ENCODE data around the gene USP10. TPM values are rescaled to one million over a fixed set of nuclear protein-coding genes. Genes with fewer than 3 reads are reported as not detected.

USP10 gene
- total RNA-seq, 4 donors from 2014 or later: 44.6 to 89.6 (median 55.9) TPM

DNA sequence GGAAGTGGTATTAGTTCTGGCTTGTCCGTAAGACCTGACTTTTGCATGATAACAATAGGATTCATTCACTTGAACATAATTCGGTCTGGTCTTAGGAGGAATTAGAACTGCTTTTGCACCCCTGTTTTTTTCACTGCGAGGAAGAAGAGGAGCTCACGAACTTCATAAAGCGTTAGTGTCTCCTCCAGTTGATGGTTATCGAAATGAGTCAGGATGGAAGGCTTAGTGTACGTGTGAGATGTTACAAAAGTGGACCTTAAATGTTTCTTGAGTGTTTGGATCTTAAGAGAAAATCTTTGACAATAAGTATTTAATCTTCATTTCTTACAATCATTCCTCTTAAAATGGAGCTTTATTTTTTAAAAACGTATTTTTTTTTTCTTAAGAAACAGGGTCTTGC is 52.8 kb downstream of the USP10 start:
- ATAC-seq (ENCODE audit: low FRiP score): no peak
- TF ChIP-seq, protein P1, sequence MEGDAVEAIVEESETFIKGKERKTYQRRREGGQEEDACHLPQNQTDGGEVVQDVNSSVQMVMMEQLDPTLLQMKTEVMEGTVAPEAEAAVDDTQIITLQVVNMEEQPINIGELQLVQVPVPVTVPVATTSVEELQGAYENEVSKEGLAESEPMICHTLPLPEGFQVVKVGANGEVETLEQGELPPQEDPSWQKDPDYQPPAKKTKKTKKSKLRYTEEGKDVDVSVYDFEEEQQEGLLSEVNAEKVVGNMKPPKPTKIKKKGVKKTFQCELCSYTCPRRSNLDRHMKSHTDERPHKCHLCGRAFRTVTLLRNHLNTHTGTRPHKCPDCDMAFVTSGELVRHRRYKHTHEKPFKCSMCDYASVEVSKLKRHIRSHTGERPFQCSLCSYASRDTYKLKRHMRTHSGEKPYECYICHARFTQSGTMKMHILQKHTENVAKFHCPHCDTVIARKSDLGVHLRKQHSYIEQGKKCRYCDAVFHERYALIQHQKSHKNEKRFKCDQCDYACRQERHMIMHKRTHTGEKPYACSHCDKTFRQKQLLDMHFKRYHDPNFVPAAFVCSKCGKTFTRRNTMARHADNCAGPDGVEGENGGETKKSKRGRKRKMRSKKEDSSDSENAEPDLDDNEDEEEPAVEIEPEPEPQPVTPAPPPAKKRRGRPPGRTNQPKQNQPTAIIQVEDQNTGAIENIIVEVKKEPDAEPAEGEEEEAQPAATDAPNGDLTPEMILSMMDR (IDR thresholded peaks at IDR 0.05): no peak
- no peak for DNase-seq (ENCODE audit: low spot score)

DNA sequence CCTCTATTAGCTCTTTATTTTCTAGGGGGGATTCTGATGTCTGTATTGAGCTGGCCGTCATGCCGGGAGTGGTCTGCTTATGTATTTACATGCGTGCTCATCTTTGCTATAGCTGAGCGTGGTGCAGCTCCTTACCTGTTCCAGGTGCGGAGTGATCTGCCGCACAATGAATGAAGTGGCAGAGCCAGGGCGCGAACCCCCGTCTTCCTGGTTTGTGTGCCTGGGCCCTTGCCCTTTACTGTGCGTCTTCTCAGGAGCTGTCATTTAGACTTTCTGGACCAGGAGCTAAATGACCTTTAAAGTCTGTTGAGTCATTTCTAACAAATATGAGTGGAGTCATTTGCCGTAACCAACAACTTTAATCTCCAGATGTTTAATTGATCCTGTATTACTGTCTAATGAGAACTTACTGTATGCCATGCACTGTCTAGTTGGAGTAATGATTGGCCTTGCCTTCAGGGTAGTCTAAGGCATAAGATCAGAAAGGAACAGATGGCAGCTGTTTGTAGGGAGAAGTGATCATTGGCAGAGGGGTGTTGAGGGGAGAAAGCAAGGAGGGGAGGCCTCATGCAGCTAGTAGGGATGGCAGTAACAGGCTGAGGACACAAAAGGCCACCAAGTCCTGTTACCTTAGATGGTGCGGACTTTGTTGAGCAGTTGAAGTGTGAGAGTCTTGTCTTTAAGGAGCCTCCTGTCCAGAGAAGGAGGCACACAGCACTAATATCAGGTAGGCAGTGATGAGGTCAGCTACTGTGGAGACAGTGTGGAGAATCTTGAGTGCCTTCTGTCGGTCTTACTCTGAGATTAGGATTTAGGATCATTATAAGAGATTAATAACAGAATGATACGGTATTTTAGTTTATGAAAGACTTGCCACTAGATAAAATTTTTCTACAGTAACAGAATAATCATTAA is 53.9 kb downstream of the USP10 start:
- DNase-seq (ENCODE audit: low spot score) (no peak), ATAC-seq (ENCODE audit: low FRiP score) (no peak)
- TF ChIP-seq, protein P1 (IDR thresholded peaks at IDR 0.05): no peak

DNA sequence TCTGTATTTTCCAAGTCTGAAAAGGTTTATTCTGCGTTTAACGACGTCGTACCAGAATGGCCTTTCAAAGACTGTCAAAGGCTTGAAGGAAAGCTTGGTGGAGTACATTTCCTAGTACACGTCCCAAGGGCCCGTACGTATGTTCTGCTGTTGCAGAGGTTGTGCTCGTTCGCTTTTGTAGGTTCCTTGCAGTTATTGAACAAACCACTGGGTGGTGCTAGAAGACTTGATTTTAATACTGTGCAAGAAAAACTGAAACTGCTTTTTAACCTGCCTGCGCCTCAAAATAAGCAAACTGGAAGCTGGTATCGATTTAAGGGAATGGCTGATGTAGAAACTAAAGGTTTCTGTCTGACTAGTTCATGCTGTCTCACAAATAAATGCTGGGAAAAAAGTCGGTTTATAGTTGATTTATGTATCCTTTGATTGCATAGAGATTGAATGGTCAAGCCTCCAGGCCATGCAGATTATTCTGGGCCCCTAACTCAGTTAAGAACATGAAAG is 54.6 kb downstream of the USP10 start:
- ATAC-seq (ENCODE audit: low FRiP score) (peak; percentile 50), DNase-seq (ENCODE audit: low spot score) (no peak)
- TF ChIP-seq, protein P1 (IDR thresholded peaks at IDR 0.05): peak in 2 of 3 donors; percentile 34 to 37

DNA sequence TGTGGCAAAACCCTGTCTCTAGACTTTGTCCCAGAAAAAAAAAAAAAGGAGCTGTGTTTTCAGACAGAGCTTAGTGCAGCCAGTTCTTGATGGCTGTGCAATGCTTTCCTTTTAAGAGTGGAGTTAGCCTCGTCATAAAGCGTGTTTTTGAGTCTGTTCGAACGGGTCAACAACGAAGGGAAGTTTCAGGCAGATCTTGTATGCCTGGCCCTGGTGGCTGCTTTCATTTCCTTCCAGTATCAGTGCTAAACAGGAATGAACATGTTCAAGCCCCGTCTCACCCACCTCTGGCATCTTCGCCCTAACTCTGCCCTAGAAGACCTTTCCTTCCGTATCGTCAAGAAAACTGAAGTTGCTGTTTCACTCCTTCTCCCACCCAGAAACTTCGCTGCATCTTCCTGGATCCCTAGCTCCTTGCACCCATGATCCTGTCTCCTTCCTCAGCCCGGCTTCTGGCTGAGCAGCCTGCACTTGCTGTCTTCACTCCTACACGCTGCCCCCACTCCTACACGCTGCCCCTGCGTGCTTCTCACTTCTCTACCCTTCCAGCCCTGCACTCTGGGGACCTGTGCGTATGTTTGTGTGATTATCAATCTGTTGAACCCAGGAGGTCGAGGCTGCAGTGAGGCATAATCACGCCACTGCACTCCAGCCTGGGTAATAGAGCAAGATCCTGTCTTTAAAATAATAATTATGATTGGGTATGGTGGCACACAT is 55.3 kb downstream of the USP10 start:
- DNase-seq (ENCODE audit: low spot score) (no peak), ATAC-seq (ENCODE audit: low FRiP score) (no peak)
- TF ChIP-seq, protein P1 (IDR thresholded peaks at IDR 0.05): no peak

DNA sequence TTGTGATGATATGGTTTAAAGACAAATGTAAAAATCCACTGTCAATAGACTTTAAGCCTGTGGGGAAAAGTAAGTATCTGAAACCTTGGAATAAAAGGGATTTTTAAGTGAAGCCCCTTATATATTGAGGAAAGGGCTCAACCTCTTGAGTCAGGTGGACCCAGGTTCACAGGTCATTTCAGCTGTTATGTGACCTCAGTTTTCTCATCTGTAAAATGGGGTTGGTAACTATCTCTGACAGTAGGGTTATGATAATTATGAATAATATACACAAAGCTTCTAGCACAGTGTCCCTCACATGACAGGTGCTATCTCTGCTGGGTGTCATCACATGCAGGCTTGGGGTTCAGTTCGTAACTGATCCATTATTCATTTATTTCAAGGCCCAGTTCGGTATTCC is 57.0 kb downstream of the USP10 start:
- TF ChIP-seq, protein P1 (IDR thresholded peaks at IDR 0.05): no peak
- ATAC-seq (ENCODE audit: low FRiP score) (no peak), DNase-seq (ENCODE audit: low spot score) (no peak)

DNA sequence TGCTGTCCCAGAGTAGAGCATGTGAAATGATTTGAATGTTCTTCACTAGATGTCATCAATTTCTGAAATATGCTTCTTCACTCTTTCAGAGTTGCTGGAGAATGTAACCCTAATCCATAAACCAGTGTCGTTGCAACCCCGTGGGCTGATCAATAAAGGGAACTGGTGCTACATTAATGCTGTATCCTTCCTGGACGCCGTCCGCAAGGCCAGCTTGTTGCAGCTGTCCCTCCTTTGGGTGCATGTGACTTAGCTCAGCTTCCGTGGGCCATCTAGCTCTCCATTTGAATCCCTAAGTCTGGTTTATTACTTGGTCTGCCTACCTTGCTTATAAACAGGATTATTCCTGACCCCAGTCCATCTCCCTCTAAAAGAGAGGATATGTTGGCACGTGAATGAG is 58.8 kb downstream of the USP10 start:
- no peak for DNase-seq (ENCODE audit: low spot score)

More for the DNA sequence above, 58.8 kb downstream of the USP10 start:
- TF ChIP-seq, protein P1 (IDR thresholded peaks at IDR 0.05): no peak
- ATAC-seq (ENCODE audit: low FRiP score): no peak

Measured in omental fat pad (tissue), 4 donors.